GM12878 (cell line): ENCODE data around the gene HCFC2. TPM values are rescaled to one million over a fixed set of nuclear protein-coding genes. Genes with fewer than 3 reads are reported as not detected.

ENCODE experiments used
- ATAC-seq: fragments of 200-7000 bp; cut with Tn5 transposase; 3 replicates; pipeline ENCODE4 v1.9.1; 2020; ENCODE audit warnings: mild to moderate bottlenecking, moderate library complexity
- BruUV-seq: library from RNA; stranded (reverse); fragments of 400-500 nt; replicated peaks from 2 replicates; lab custom pipeline; 2021; lab: Mats Ljungman, UMichigan
- CTCF ChIA-PET: fragments of 300-600 bp; sonication (Branson Sonifier 250); formaldehyde crosslinking; extraction: SDS; loops from one replicate; lab custom pipeline; 2021; ENCODE audit warnings: inconsistent platforms; lab: Yijun Ruan, JAX
- POLR2A ChIA-PET: fragments of 350-600 bp; formaldehyde crosslinking; extraction: SDS; loops from one replicate; lab custom pipeline; 2021; ENCODE audit warnings: inconsistent platforms; lab: Charles Lee
- RAD21 ChIA-PET: fragments of 300-600 bp; sonication (Branson Sonifier 250); formaldehyde crosslinking; loops from one replicate; lab custom pipeline; 2023; ENCODE audit warnings: antibody characterized with exemption; ENCODE audit not compliant: unreplicated experiment; lab: Charles Lee
- SMC1A ChIA-PET: fragments of 300-600 bp; sonication (Branson Sonifier 250); formaldehyde crosslinking; loops from one replicate; lab custom pipeline; 2023; ENCODE audit not compliant: unreplicated experiment, uncharacterized antibody; lab: Charles Lee
- DNase-seq: peaks from one replicate; pipeline ENCODE4 v3.0.0-alpha.2; 2011; ENCODE audit warnings: low read depth, low spot score
- FAIRE-seq: peaks from 3 replicates; lab custom pipeline; 2011; peaks lifted over from hg19 to GRCh38; lab: Jason Lieb, UNC
- H2AFZ ChIP-seq: 2 replicates; pipeline ENCODE4 v1.6.0; 2011; ENCODE audit warnings: low read depth, low read length, control low read depth; ENCODE audit not compliant: control insufficient read depth
- H3K27ac ChIP-seq: 2 replicates; pipeline ENCODE4 v1.5.1; 2011; ENCODE audit warnings: control low read depth; ENCODE audit not compliant: control insufficient read depth, insufficient read depth
- H3K27me3 ChIP-seq, 2 experiments: replicated peaks in 1 of 2; 2 replicates each; pipeline versions ENCODE4 v1.6.0 to v1.6.1; 2011; ENCODE audit warnings: low read length in 1 of 2; ENCODE audit not compliant: control insufficient read depth in 2 of 2, insufficient read depth in 2 of 2
- H3K36me3 ChIP-seq, 2 experiments: 2 replicates each; pipeline ENCODE4 v1.5.1; 2011; ENCODE audit warnings: low read length in 1 of 2; ENCODE audit not compliant: control insufficient read depth in 2 of 2, insufficient read depth in 2 of 2
- H3K4me1 ChIP-seq: 2 replicates; pipeline ENCODE4 v1.6.1; 2011; ENCODE audit warnings: mild to moderate bottlenecking, low read length, moderate library complexity, mixed read lengths; ENCODE audit not compliant: control insufficient read depth, insufficient read depth
- H3K4me2 ChIP-seq: 2 replicates; pipeline ENCODE4 v1.6.0; 2011; ENCODE audit warnings: control low read depth; ENCODE audit not compliant: control insufficient read depth, insufficient read depth
- H3K4me3 ChIP-seq: fragments of 200-600 bp; sonication (generic); 2 replicates; pipeline ENCODE4 v1.5.1; 2016
- H3K79me2 ChIP-seq: 2 replicates; pipeline ENCODE4 v1.6.0; 2011; ENCODE audit warnings: low read length; ENCODE audit not compliant: control insufficient read depth, insufficient read depth
- H3K9ac ChIP-seq: 2 replicates; pipeline ENCODE4 v1.8.0; 2011; ENCODE audit warnings: low read length, control low read depth, mixed read lengths; ENCODE audit not compliant: control insufficient read depth, insufficient read depth
- H3K9me3 ChIP-seq: replicated peaks from 3 replicates; pipeline ENCODE4 v1.5.1; 2011; ENCODE audit warnings: mild to moderate bottlenecking, low read length; ENCODE audit not compliant: control insufficient read depth, insufficient read depth
- H4K20me1 ChIP-seq: 2 replicates; pipeline ENCODE4 v1.6.0; 2011; ENCODE audit not compliant: control insufficient read depth, insufficient read depth
- ATF2 ChIP-seq: IDR thresholded peaks from 2 replicates; pipeline ENCODE4 v1.6.1; 2012; ENCODE audit warnings: low read length, inconsistent platforms
- SMARCA5 ChIP-seq: fragments of 450-650 bp; IDR thresholded peaks from 2 replicates; pipeline ENCODE4 v1.6.1; 2017; ENCODE audit warnings: mild to moderate bottlenecking
- WGBS: methylation state at CpG from one replicate; pipeline ENCODE4 v1.1.6; 2016; ENCODE audit warnings: low lambda C conversion rate; ENCODE audit not compliant: insufficient replicate concordance, insufficient coverage; ENCODE audit errors: missing lambda C conversion rate; 5-methylcytosine and 5-hydroxymethylcytosine counted together
- in situ Hi-C: fragments of 300-500 bp; cut with MboI; formaldehyde crosslinking; loops from 9 replicates; pipeline ENCODE4 v1.14.3; 2018; ENCODE audit warnings: mixed read lengths
- intact Hi-C: fragments of 100-400 bp; cut with micrococcal nuclease; formaldehyde crosslinking; loops from one replicate; pipeline ENCODE4 v1.14.2; 2022; ENCODE audit not compliant: unreplicated experiment
- polyA plus RNA-seq, 11 experiments: library from polyadenylated mRNA; depleted of rRNA in 4 of 11; unstranded in 6 of 11; stranded (reverse) in 5 of 11; fragments of >200 nt; fragmentation: Nextera tagmentation in 4 of 11; fragmentation: Illumina TruSeq in 1 of 11; extraction: Ambion mirVana in 4 of 11; extraction: Trizol in 1 of 11; gene quantifications; 1 replicate in 1 of 11; 2 replicates in 10 of 11; pipeline versions ENCODE4 v1.2.1 to v1.2.3, GENCODE V29; 2011 to 2016; ENCODE audit warnings: inconsistent platforms in 2 of 11, missing spikeins in 2 of 11, low read depth in 1 of 11
- total RNA-seq, 4 experiments: library from RNA; depleted of rRNA in 3 of 4; stranded (reverse); fragments of >200 nt in 3 of 4; fragmentation: Illumina TruSeq in 1 of 4; extraction: Trizol in 1 of 4; gene quantifications; 2 replicates each; pipeline versions ENCODE4 v1.2.1 to v1.2.3, GENCODE V29; 2013 to 2021
- TF ChIP-seq, protein P1 (sequence below): fragments of 450-650 bp; IDR thresholded peaks from 2 replicates; pipeline ENCODE4 v1.6.1; 2017; ENCODE audit warnings: mild to moderate bottlenecking, moderate library complexity

HCFC2 gene
- total and polyA plus RNA-seq, 10 of the 15 experiments (the other 5 are each of a cell fraction or from before 2014, with no cell fraction given) = 1.8 to 14.2 (median 9.3) TPM

DNA sequence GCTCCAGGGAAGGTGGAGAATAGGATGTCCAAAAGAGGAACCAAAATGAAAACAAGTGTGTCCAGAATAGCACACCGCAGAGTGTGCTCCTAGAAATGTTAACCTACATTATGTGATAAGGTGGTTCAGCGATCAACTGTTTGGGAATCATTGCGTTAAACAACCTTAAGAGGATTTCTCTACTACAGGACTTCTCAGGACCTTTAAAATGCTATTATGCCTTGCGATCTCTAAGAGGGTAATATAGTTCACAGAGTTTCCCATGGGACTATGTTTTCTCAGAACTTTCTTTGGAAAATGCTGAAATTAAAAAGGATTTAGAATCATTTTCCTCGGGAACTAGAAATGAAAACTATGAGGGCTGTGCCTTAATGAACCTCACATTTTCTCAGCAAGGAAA lies 16.2 kb upstream of the HCFC2 start:
- Histone ChIP-seq H3K27me3 (peaks cover 0 to 4% of the 10 kb centered on the region in 2 experiments; a peak in 3 of 4 replicates), H3K9me3 (no peaks in the 10 kb centered on the region), H4K20me1 (no peaks in the 10 kb centered on the region), H3K9ac (no peak overlapping the region), H3K27ac (no peak overlapping the region), H3K4me2 (no peak overlapping the region), H2AFZ (no peak overlapping the region), H3K4me3 (no peak overlapping the region), H3K36me3 (no peaks in the 10 kb centered on the region), H3K4me1 (no peaks in the 10 kb centered on the region), H3K79me2 (no peaks in the 10 kb centered on the region)
- ATAC-seq (no peak), FAIRE-seq (no peak), DNase-seq (no peak)
- in situ Hi-C loops = no loop called here
- TF ChIP-seq, protein P1, sequence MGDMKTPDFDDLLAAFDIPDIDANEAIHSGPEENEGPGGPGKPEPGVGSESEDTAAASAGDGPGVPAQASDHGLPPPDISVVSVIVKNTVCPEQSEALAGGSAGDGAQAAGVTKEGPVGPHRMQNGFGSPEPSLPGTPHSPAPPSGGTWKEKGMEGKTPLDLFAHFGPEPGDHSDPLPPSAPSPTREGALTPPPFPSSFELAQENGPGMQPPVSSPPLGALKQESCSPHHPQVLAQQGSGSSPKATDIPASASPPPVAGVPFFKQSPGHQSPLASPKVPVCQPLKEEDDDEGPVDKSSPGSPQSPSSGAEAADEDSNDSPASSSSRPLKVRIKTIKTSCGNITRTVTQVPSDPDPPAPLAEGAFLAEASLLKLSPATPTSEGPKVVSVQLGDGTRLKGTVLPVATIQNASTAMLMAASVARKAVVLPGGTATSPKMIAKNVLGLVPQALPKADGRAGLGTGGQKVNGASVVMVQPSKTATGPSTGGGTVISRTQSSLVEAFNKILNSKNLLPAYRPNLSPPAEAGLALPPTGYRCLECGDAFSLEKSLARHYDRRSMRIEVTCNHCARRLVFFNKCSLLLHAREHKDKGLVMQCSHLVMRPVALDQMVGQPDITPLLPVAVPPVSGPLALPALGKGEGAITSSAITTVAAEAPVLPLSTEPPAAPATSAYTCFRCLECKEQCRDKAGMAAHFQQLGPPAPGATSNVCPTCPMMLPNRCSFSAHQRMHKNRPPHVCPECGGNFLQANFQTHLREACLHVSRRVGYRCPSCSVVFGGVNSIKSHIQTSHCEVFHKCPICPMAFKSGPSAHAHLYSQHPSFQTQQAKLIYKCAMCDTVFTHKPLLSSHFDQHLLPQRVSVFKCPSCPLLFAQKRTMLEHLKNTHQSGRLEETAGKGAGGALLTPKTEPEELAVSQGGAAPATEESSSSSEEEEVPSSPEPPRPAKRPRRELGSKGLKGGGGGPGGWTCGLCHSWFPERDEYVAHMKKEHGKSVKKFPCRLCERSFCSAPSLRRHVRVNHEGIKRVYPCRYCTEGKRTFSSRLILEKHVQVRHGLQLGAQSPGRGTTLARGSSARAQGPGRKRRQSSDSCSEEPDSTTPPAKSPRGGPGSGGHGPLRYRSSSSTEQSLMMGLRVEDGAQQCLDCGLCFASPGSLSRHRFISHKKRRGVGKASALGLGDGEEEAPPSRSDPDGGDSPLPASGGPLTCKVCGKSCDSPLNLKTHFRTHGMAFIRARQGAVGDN = no peak
- TF ChIP-seq SMARCA5 = no peak
- TF ChIP-seq ATF2 = no peak
- ChIA-PET SMC1A (no interaction called here), CTCF (no interaction called here), RAD21 (no interaction called here), POLR2A (no interaction called here)
- no TSS peak for BruUV-seq
- 81% methylated on average over 5 of the region's 5 CpGs for WGBS
- intact Hi-C loops = no loop called here
